NOMO-1 treated with dmso at 0.1 percent for 144 hours (cell line): ENCODE data around the gene COMMD4.
"Not testable (repeated sequence)": the region's sequence is repeated elsewhere in the genome, so short reads cannot be mapped to it uniquely, and the experiment has no call there.

Experiments
- DNase-seq: peaks from one replicate; lab custom pipeline; 2025; ENCODE audit not compliant: unreplicated experiment; lab: John Stamatoyannopoulos, UW

The COMMD4 gene

DNA sequence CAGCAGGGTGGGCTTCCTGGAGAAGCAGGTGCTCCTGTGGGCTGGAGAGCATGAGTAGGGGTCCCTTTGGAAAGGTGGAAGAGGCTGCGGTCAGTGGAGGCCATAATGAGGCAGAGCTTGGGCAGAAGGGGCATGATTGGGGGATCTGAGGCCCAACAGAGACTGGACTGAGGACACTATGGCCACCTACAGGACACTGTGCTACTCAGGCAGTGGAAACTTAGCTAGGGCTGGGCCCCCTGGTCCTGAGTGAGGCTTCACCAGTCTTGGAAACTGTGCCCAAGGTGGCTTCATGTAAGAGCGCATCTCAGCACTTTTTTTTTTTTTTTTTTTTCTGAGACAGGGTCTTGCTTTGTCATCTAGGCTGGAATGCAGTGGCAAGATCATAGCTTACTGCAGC is 6.3 kb upstream of the COMMD4 start:
- DNase-seq, result no peak

DNA sequence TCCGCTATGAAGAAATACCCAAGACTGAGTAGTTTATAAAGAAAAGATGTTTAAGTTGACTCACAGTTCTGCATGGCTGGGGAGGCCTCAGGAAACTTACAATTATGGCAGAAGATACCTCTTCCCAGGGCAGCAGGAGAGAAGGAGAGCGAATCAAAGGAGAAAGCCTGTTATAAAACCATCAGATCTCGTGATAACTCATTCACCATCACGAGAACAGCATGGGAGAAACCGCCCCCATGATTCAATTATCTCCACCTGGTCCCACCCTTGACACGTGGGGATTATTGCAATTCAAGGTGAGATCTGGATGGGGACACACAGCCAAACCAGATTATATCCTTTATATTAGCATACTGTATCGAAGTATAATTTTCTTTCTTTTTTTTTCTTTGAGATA is 3.8 kb upstream of the COMMD4 start:
- not testable (repeated sequence) for DNase-seq

DNA sequence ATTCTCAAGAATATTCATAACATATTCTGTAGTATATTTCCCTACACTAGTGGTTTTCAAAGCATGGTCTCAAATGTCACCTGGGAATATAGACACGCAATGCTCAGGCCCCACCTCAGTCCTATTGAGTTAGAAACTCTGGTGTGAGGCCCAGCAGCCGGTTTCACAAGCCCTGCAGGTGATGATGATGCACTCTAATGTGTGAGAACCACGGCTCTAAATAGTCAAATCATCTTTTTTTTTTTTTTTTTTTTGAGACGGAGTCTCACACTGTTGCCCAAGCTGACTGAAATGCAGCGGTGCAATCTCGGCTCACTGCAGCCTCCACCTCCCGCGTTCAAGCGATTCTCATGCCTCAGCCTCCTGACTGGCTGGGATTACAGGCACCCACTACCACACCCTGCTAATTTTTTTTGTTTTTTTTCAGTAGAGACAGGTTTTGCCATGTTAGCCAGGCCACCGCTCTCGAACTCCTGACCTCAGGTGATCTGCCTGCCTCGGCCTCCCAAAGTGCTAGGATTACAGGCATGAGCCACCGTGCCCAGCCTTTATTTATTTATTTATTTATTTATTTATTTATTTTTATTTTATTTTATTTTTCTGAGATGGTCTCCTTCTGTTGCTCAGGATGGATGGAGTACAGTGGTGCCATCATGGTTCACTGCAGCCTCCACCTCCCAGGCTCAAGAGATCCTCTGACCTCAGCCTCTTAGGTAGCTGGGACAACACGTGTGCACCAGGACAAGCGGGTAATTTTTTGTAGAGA is 2.0 kb upstream of the COMMD4 start:
- not testable (repeated sequence) for DNase-seq

DNA sequence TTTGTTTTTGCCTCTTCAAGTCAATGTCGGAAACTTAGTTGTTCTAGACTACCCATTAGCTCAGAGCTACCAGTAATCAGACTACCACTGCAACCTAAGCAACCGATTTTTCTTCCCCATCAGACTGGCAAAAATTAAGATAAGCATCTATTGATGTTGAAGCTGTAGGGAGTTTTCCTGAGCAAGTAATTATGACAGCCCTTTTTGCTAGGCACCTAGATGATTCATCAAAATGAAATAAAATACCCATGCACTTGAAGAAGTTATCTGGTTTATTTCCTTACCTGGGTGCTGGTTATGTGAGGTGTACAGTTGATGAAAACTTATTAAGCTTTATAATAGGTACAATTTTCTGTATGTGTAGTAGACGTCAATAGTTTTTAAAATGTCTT is 554 bp upstream of the COMMD4 start:
- DNase-seq, result no peak

DNA sequence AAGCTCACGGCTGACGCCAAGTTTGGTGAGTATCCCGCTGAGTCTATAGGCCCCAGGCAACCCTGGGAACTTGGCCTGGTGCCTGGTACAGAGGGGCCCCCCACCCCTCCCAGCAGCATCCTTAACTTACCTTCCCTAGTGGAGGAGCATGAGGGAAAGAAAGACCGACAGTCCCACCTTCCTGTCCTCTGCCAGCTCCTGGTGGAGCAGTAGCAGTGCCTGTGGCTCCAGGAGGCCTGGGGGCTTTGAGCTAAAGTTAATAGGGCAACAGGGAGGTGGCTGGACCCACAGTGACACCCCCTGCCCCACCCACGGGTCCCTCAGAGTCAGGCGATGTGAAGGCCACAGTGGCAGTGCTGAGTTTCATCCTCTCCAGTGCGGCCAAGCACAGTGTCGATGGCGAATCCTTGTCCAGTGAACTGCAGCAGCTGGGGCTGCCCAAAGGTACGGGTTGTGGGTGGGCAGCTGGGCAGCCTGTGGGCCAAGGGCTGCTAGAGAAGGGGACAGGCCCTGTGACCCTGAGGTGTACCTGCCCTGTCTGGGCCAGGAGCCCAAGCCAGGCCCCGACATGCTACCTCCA is 2.9 kb downstream of the COMMD4 start:
- DNase-seq, result no peak

DNA sequence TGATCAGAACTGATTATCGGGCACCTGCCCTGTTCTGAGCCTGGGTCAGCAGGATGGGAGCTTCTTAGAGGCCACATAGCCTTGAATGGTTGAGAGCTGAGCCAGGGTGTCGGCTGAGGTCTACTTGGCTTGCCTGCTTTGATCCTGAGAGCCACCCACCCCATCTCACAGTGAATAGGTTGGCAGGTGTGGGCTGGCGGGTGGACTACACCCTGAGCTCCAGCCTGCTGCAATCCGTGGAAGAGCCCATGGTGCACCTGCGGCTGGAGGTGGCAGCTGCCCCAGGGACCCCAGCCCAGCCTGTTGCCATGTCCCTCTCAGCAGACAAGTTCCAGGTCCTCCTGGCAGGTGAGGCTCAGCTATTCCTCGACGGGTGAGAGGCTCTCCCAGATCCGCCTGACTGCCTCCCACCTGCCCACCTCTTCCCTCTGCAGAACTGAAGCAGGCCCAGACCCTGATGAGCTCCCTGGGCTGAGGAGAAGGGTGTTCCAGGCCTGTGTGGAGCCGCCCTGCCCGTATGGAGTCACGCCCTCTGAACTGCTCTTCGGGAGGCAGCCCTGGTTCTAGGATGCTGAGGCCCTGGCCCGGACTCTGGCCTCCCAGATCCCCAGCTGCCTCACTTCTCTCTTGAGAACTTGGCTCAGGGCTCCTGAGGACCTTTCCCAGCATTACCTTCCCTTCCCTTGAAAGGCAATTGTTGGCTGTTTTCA is 3.8 kb downstream of the COMMD4 start:
- DNase-seq, result no peak

DNA sequence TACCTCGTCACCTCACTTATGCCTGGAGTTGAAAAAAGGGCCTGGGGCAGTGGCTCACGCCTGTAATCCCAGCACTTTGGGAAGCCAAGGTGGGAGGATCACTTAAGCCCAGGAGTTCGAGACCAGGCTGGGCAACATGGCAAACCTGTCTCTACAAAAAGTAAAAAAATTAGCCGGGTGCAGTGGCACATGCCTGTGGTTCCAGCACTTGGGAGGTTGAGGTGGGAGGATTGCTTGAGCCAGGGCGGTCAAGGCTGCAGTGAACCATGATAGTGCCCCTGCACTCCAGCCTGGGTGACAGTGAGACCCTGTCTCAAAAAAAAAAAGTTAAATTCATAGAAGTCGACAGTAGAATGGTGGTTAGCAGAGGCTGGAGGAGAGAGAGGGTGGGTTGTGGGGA is 6.4 kb downstream of the COMMD4 start:
- no peak for DNase-seq

DNA sequence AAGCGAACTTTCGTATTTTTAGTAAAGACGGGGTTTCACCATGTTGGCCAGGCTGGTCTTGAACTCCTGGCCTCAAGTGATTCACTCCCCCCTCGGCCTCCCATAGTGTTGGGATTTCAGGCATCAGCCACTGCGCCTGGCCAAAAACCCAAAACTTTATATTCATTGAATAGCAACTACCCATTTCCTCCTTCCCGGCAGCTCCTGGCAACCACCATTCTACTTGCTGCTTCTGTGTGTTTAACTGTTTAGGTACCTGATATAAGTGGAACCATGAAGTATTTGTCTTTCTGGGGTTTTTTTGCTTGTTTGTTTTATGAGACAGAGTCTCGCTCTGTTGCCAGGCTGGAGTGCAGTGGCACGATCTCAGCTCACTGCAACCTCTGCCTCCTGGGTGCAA is 8.1 kb downstream of the COMMD4 start:
- not testable (repeated sequence) for DNase-seq

DNA sequence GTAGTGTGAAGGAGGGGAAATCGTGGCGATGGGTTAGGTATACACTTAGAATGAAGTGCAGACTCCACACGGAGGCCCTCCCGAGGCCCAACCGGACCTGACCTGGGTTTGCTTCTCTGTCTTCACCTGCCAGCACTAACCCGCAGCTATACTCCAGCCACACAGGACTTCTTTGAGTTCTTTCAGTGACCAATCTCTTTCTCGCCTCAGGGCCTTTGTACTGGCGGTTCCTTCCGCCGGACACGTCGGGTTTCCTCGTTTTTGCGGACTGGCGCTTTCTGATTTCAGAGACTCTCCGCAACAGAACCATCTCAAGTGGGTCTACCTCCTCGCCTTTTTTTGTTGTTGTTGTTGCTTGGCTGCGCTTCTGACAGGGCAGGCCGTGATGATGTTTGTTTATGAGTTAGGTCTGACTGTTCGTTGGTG is 10.9 kb downstream of the COMMD4 start, which contains the start of gene NEIL1:
NEIL1 (plus strand) TSS at position 244 of the 426 bp plus-strand sequence. CDS start 1,867 bp downstream, outside the sequence.
- DNase-seq, result no peak

DNA sequence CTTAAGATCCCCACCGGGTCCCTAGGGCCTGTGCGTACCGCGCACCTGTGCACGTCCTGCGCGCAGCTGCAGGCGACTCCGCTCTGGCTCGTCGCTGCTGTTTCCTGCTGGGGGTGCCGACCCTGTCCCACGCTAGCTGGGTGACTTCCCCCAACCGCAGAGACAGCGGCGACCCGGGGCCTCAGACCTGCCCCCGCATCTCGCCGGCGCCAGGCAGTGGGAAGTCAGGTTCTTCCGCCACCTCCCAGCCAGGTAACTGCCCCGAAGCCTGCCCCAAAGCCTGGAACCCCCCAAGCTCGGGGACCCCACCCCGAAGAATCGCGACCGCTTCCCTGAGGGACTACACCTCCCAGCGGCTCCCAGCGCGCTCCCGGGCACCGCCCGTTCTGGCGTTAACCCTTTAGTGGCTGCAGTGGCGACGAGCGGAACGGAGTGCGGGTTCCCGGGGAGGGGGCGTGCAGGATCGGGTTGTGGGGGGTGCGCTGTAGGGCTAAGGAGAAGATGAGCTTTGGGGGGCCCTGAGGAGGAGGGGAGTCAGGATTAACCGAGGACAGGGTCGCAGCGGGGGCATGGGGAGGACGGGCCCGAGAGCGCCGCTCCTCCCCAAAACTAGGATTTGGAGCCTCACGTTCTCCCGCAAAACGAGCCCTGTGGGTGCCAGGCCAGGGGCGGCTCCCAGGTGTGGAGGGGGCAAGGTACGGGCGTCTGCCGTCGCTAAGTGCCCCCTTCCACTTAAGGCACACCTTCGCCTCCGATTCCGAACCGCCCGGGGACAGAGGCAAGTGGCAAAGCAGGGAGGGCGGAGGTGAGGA is 11.6 kb downstream of the COMMD4 start:
- peak; percentile 2 for DNase-seq

DNA sequence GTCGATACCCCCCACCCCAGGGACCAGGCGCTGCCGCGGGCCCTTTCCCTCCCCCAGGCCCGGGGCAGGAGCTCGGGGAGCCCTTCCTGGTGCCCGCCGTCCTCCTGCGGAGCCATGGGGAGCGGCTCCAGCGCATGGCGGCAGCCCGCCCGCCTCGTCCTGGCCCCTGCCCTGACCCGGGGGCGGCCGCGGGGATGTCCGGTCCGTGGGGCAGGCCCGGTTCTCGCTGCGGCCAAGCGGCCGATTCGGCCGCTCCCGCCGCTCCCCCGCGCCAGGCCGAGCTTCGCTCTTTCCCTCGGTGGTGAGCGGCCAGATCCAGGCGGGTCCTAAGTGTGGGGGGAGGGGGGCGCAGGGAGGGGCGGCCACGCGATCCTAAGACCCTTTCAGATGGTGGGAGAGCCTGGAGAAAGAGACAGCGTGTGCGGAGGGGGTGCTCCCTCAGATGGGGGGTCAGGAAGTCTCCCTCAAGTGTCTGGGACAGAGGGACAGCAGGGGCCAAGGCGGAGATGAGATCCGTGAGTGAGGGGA is 12.2 kb downstream of the COMMD4 start:
- no peak for DNase-seq

DNA sequence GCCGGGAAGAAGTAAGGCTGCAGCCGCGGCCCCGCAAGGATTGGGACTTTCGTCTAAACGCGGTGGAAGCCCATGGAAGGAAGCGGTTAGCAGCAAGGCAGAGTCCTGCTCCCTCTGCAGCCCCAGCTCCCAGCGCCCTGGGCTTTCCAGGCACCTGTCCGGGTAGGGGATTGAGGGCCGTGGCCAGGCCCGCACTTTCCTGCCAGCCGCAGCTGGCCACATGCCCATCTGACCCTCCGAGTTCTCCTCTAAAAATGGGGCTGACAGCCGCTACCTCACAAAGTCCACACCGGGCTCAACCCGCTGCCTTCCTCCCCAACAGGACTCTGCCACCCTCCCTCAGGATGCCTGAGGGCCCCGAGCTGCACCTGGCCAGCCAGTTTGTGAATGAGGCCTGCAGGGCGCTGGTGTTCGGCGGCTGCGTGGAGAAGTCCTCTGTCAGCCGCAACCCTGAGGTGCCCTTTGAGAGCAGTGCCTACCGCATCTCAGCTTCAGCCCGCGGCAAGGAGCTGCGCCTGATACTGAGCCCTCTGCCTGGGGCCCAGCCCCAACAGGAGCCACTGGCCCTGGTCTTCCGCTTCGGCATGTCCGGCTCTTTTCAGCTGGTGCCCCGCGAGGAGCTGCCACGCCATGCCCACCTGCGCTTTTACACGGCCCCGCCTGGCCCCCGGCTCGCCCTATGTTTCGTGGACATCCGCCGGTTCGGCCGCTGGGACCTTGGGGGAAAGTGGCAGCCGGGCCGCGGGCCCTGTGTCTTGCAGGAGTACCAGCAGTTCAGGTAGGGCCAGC is 12.9 kb downstream of the COMMD4 start:
- DNase-seq, result no peak

DNA sequence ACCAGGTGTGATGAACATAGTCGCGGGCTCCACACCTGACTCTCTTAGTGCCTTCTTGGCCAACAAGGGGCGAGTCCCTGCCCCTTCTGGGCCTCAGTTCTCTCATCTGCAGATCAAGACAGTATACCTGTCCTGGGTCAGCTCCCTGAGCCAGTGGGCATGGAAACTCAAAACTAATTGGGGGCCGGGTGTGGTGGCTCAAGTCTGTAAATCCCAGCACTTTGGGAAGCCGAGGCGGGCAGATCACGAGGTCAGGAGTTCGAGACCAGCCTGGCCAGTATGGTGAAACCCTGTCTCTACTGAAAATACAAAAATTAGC is 13.4 kb downstream of the COMMD4 start:
- not testable (repeated sequence) for DNase-seq

DNA sequence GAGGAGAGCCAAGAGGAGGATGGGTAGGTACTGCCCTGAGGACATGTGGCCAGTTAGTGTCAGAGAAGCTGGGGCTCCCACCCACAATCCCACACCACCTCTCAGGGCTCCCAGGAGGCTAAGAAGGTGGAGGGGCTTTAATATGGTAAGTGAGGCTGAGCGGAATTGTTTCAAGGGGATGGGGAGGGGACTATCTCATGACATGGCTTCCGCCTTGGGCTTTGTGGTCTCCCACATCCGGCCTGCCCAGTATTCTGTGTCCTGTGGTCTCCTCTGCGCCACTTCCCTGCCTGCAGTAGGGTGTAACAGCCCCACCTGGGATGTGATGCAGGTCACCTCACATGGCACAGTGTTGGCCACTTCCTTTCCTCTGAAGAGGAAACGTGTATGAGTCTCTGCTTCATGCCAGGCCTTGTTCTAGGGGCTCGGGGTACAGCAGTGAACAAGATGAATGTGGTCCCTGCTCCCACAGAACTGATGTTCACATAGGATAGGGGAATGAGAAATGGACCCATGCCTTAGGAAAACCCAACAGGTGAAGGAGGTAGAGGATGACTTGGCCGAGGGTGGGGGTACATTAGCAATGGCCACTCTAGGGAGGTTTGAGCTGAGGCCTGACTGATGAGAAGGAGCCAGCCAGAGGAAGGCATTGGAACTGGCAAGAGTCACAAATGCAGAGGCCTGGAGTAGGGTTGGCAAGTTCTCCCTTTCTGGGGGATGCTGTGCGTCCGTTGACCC is 14.2 kb downstream of the COMMD4 start:
- DNase-seq, result peak; percentile 33

DNA sequence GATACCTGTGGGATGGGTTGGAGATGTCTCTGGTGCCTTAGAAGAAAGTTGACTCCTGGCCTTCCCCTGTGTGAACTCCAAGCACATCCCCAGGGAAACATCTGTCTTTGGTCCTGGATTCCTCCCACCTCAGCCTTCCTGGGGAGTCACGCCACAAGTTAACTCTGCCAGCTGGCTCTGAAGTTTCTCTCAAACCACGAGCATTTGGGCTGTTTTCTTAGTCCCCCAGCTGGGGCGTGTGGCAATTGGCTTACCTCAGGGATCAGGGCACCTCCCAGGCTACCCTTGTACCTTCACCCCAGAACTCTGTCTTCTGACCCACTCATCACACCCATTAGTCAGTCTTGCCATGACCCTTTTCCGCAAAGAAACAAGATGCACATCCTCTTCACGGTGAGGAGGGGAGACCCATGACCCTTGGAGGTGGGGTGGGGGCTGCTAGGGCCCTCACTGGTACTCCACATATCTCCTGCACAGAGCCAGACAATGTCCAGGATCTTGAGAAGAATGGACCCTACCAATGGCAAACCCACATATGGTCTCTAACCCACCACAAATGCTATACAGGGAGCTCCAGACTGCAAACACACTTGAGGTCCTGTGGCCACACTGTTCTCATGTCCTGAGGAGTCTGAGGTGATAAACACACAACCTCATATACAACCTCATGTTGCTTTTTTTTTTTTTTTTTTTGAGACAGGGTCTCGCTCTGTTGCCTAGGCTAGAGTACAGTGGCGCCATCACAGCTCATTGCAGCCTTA is 14.9 kb downstream of the COMMD4 start:
- no peak for DNase-seq

DNA sequence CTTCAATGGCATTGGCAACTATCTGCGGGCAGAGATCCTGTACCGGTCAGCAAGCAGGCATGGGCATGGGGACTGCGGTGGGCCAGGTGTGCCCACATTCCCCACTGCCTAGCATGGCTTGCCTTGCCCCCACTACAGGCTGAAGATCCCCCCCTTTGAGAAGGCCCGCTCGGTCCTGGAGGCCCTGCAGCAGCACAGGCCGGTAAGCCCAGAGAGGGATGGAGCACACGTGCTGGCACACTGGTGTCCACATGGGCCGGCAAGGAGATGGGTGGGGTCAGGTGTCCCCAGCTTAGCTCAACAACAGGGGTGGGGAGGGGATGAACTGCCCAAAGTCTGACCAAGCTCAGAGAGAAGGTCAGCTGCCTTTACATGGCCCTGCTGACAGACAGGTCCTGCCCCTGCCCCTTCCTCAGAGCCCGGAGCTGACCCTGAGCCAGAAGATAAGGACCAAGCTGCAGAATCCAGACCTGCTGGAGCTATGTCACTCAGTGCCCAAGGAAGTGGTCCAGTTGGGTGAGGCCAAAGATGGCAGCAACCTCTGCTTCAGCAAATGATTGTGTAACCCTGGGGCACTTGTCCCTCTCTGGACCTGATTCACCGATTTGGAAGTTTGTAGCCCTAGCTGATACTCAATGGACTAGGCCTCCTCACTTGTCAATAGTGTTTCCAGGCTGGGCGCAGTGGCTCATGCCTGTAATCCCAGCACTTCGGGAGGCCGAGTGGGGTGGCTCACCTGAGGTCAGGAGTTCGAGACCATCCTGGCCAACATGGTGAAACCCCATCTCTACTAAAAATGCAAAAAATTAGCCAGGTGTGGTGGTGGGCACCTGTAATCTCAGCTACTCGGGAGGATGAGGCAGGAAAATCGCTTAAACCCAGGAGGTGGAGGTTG is 16.6 kb downstream of the COMMD4 start:
- DNase-seq, result no peak

DNA sequence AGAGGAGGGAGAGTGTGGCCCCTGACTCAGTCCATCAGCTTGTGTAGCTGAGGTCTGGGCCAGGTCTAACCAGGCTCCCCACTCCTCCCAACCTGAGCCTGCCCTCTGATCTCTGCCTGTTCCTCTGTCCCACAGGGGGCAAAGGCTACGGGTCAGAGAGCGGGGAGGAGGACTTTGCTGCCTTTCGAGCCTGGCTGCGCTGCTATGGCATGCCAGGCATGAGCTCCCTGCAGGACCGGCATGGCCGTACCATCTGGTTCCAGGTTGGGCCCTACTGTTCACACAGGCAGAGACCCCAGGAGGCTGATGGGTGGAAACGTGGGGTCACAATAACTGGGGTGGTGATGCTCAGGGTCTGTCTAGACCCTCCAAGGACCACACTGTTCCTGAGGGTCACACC is 17.7 kb downstream of the COMMD4 start:
- DNase-seq, result no peak

DNA sequence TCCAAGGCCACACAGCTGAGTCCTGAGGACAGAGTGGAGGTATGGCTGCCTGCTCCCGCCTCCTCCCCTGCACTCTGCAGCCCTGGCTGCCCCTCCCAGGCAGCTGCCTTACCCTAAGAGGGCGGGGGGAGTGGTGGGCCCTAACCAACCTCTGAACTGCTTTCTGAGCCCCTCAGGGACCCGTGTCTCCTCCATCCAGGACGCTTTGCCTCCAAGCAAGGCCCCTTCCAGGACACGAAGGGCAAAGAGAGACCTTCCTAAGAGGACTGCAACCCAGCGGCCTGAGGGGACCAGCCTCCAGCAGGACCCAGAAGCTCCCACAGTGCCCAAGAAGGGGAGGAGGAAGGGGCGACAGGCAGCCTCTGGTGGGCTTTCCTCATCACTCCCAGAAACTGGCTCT is 18.6 kb downstream of the COMMD4 start:
- DNase-seq, result no peak
